ENCODE data around the gene LECT2.

The LECT2 gene

DNA sequence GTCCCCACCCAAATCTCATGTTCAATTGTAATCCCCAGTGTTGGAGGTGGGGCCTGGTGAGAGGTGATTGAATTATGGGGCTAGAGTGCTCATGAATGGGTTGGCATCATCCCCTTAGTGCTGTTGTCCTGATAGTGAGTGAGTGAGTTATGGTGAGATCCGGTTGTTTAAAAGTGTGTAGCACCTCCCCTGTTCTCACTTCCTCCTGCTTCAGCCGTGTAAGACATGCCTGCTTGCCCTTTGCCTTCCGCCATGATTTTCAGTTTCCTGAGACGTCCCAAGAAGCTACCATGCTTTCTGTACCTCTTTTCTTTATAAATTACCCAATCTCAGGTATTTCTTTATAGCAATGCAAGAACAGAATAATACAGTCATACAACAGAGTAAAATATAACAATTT is 742 bp upstream of the LECT2 start:
- no peak overlapping the region for H3K4me3 ChIP-seq (ENCODE audit: low read length)
- no peaks in the 10 kb centered on the region for H3K9me3 ChIP-seq (ENCODE audit: control insufficient read depth, low read length)
- H3K4me1 ChIP-seq (ENCODE audit: control insufficient read depth, insufficient read depth, low read length): peaks cover 8% of the 10 kb centered on the region
- H3K27me3 ChIP-seq (replicated peaks; ENCODE audit: control insufficient read depth, insufficient read depth, low read length): no peaks in the 10 kb centered on the region
- DNase-seq (ENCODE audit: low read depth): no peak
- no peaks in the 10 kb centered on the region for H3K36me3 ChIP-seq (ENCODE audit: control insufficient read depth, insufficient read depth, low read length, severe bottlenecking)
- H3K9ac ChIP-seq (ENCODE audit: low read length): no peak overlapping the region

GRCh38 chr5:135953850-135954249 is 933 bp downstream of the LECT2 start:
- H3K36me3 ChIP-seq (ENCODE audit: control insufficient read depth, insufficient read depth, low read length, severe bottlenecking): no peaks in the 10 kb centered on the region
- H3K9ac ChIP-seq (ENCODE audit: low read length): no peak overlapping the region
- H3K9me3 ChIP-seq (ENCODE audit: control insufficient read depth, low read length): no peaks in the 10 kb centered on the region
- DNase-seq (ENCODE audit: low read depth): no peak
- peaks cover 11% of the 10 kb centered on the region for H3K4me1 ChIP-seq (ENCODE audit: control insufficient read depth, insufficient read depth, low read length)
- H3K4me3 ChIP-seq (ENCODE audit: low read length): no peak overlapping the region
- H3K27me3 ChIP-seq (replicated peaks; ENCODE audit: control insufficient read depth, insufficient read depth, low read length): no peaks in the 10 kb centered on the region

DNA sequence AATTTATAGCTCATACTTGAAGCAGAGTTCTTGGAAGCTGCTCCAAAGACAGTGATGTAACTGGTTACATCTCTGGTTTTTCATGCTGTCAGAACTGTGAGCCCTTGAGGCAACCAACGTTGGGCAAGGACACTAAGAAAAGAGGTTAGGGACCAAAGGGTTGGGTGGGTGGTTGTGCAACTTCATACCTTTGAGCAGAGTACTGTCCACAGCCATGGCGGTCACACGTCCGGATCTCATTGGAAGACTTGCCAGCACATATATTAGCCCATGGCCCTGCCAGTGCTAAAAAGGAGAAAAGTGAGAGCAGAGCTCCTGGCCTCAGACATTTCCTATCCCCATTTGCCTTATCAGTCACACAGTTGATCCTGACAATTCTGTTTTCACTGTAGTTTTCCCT is 2.1 kb downstream of the LECT2 start:
- no peak overlapping the region for H3K9ac ChIP-seq (ENCODE audit: low read length)
- no peaks in the 10 kb centered on the region for H3K36me3 ChIP-seq (ENCODE audit: control insufficient read depth, insufficient read depth, low read length, severe bottlenecking)
- no peaks in the 10 kb centered on the region for H3K27me3 ChIP-seq (replicated peaks; ENCODE audit: control insufficient read depth, insufficient read depth, low read length)
- no peaks in the 10 kb centered on the region for H3K9me3 ChIP-seq (ENCODE audit: control insufficient read depth, low read length)
- DNase-seq (ENCODE audit: low read depth): no peak
- no peak overlapping the region for H3K4me3 ChIP-seq (ENCODE audit: low read length)
- H3K4me1 ChIP-seq (ENCODE audit: control insufficient read depth, insufficient read depth, low read length): peaks cover 11% of the 10 kb centered on the region

DNA sequence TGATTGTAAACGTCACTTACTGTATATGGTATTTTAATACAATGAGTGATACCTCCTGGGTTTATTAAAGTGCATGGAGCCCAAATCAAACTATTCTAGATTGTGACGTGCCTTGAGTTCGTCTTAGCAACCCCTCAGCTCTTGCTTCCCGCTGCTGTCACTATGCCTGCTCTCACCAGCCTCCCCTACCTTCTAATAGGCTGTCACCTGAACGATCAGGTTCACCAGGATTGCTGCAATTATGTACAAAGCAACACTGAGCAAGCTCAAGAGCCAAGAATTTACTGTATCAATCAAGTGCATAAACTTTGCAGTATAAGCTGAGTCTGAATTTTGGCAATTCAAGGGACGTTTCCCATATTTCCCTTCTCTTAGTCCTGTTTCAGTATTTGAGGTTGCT is 3.0 kb downstream of the LECT2 start:
- Histone ChIP-seq H3K9ac (ENCODE audit: low read length) (no peak overlapping the region), H3K4me1 (ENCODE audit: control insufficient read depth, insufficient read depth, low read length) (peaks cover 11% of the 10 kb centered on the region), H3K9me3 (ENCODE audit: control insufficient read depth, low read length) (no peaks in the 10 kb centered on the region), H3K4me3 (ENCODE audit: low read length) (no peak overlapping the region), H3K36me3 (ENCODE audit: control insufficient read depth, insufficient read depth, low read length, severe bottlenecking) (no peaks in the 10 kb centered on the region), H3K27me3 (replicated peaks; ENCODE audit: control insufficient read depth, insufficient read depth, low read length) (no peaks in the 10 kb centered on the region)
- no peak for DNase-seq (ENCODE audit: low read depth)

- DNase-seq (ENCODE audit: low read depth): no peak
- Histone ChIP-seq H3K4me1 (ENCODE audit: control insufficient read depth, insufficient read depth, low read length) (peaks cover 11% of the 10 kb centered on the region), H3K27me3 (replicated peaks; ENCODE audit: control insufficient read depth, insufficient read depth, low read length) (no peaks in the 10 kb centered on the region), H3K36me3 (ENCODE audit: control insufficient read depth, insufficient read depth, low read length, severe bottlenecking) (no peaks in the 10 kb centered on the region), H3K9me3 (ENCODE audit: control insufficient read depth, low read length) (no peaks in the 10 kb centered on the region), H3K9ac (ENCODE audit: low read length) (no peak overlapping the region), H3K4me3 (ENCODE audit: low read length) (no peak overlapping the region)
Measured at GRCh38 chr5:135951257-135951656, 3.5 kb downstream of the LECT2 start.

DNA sequence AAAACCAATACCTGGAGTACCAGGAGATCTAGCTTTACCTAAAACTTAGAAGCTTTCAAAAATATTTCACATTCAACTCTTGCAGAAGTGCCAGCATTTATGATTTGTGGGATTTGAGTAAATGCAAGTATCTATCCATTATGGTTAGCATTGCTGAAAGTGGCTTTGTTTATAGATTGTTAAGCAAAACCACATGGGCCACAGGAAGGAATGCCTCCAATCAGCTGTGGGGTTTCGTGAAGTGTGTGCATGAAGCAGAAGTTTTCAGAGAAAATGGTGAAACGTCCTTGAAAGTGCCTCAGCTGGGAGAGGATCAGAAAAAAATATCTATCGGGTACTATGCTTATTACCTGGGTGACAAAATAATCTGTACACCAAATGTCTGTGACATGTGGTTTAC is 4.2 kb downstream of the LECT2 start:
- peaks cover 11% of the 10 kb centered on the region for H3K4me1 ChIP-seq (ENCODE audit: control insufficient read depth, insufficient read depth, low read length)
- H3K27me3 ChIP-seq (replicated peaks; ENCODE audit: control insufficient read depth, insufficient read depth, low read length): no peaks in the 10 kb centered on the region
- H3K36me3 ChIP-seq (ENCODE audit: control insufficient read depth, insufficient read depth, low read length, severe bottlenecking): no peaks in the 10 kb centered on the region
- H3K9me3 ChIP-seq (ENCODE audit: control insufficient read depth, low read length): no peaks in the 10 kb centered on the region
- H3K9ac ChIP-seq (ENCODE audit: low read length): no peak overlapping the region
- DNase-seq (ENCODE audit: low read depth): peak; percentile 80
- no peak overlapping the region for H3K4me3 ChIP-seq (ENCODE audit: low read length)

DNA sequence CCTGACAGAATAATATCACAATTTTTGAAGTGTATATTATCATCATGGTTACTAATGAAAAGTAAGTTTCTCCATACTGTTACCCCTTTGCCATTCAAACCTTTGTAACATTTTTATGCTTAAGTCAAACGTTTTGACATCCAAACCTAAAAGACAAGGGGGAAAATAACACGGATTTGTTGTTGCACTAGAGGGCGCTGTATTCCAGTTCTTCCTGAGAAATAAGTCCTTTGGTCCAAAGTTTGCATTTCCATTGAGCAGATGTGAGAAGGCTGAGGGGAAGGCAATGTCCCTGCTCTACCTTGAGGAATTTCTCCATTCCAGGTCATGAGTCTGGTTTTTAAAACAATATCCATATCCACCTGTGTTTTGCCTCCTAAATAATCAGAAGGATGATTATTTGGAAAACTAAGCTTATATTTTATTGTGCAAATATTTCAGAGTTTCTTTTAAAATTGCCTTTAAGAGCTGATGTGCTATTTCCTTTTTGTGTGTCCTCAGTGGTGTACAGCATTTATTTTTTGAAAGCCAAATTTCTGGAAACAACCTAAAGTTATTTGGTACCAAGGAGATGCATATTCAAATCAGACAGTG is 9.7 kb downstream of the LECT2 start:
- DNase-seq (ENCODE audit: low read depth): peak; percentile 96
- no peak overlapping the region for H3K9ac ChIP-seq (ENCODE audit: low read length)
- no peaks in the 10 kb centered on the region for H3K27me3 ChIP-seq (replicated peaks; ENCODE audit: control insufficient read depth, insufficient read depth, low read length)
- H3K9me3 ChIP-seq (ENCODE audit: control insufficient read depth, low read length): no peaks in the 10 kb centered on the region
- peaks cover 3% of the 10 kb centered on the region for H3K4me1 ChIP-seq (ENCODE audit: control insufficient read depth, insufficient read depth, low read length)
- no peaks in the 10 kb centered on the region for H3K36me3 ChIP-seq (ENCODE audit: control insufficient read depth, insufficient read depth, low read length, severe bottlenecking)
- H3K4me3 ChIP-seq (ENCODE audit: low read length): no peak overlapping the region

DNA sequence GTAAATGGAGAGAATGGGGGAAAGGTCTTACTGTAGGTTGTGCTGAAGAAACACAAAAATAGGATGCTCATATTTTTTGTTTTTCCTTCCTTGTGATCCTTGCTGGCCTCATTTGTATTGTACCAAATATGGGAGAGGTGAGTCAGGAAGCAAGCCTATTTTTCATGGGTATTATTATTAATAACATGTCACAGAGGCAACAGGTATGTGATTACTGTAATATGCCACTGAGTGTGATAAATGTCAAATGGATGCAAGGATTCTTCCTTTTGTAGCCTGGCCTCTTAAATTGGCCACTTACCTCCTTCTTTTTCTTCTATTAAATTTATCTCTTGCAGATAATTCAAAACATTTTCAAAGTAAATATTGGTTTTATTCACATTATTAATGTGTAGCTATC is 10.2 kb downstream of the LECT2 start:
- H3K4me3 ChIP-seq (ENCODE audit: low read length): no peak overlapping the region
- no peak for DNase-seq (ENCODE audit: low read depth)
- H3K4me1 ChIP-seq (ENCODE audit: control insufficient read depth, insufficient read depth, low read length): no peaks in the 10 kb centered on the region
- no peaks in the 10 kb centered on the region for H3K9me3 ChIP-seq (ENCODE audit: control insufficient read depth, low read length)
- H3K9ac ChIP-seq (ENCODE audit: low read length): no peak overlapping the region
- no peaks in the 10 kb centered on the region for H3K27me3 ChIP-seq (replicated peaks; ENCODE audit: control insufficient read depth, insufficient read depth, low read length)
- H3K36me3 ChIP-seq (ENCODE audit: control insufficient read depth, insufficient read depth, low read length, severe bottlenecking): no peaks in the 10 kb centered on the region

DNA sequence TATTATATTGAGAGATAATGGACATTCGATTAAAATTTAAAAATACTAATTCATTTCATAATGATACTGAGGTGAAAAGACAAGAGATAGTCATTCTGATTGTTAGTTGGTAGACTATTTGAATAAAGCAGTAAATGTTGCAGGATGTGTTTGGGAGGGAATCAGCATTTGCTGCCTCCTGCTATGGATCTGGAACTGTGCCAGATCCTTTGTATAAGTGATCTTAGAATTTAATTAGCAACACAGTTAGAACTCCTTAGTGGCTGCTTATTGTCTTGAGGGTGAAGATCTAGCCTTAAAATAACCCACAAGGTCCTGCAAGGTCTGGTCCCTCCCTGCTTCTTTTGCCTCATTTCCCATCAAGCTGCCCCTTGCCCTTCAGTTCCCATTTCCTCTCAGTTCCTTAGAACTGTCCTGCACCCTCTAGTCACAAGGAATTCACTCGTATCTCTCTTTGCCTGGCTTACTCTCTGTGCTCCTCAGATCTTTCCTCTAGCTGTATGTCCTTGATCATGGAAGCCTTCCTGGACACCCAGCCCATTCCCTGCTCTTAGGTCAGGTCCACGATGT is 12.5 kb downstream of the LECT2 start:
- Histone ChIP-seq H3K4me1 (ENCODE audit: control insufficient read depth, insufficient read depth, low read length) (no peaks in the 10 kb centered on the region), H3K9ac (ENCODE audit: low read length) (no peak overlapping the region), H3K36me3 (ENCODE audit: control insufficient read depth, insufficient read depth, low read length, severe bottlenecking) (no peaks in the 10 kb centered on the region), H3K4me3 (ENCODE audit: low read length) (no peak overlapping the region), H3K9me3 (ENCODE audit: control insufficient read depth, low read length) (no peaks in the 10 kb centered on the region), H3K27me3 (replicated peaks; ENCODE audit: control insufficient read depth, insufficient read depth, low read length) (no peaks in the 10 kb centered on the region)
- no peak for DNase-seq (ENCODE audit: low read depth)

- no peak for DNase-seq (ENCODE audit: low read depth)
- Histone ChIP-seq H3K27me3 (replicated peaks; ENCODE audit: control insufficient read depth, insufficient read depth, low read length) (no peaks in the 10 kb centered on the region), H3K36me3 (ENCODE audit: control insufficient read depth, insufficient read depth, low read length, severe bottlenecking) (no peaks in the 10 kb centered on the region), H3K4me1 (ENCODE audit: control insufficient read depth, insufficient read depth, low read length) (no peaks in the 10 kb centered on the region), H3K9ac (ENCODE audit: low read length) (no peak overlapping the region), H3K9me3 (ENCODE audit: control insufficient read depth, low read length) (no peaks in the 10 kb centered on the region), H3K4me3 (ENCODE audit: low read length) (no peak overlapping the region)
Measured at GRCh38 chr5:135941711-135942110, 13.1 kb downstream of the LECT2 start.

- H3K4me1 ChIP-seq (ENCODE audit: control insufficient read depth, insufficient read depth, low read length): no peaks in the 10 kb centered on the region
- no peak overlapping the region for H3K4me3 ChIP-seq (ENCODE audit: low read length)
Measured at GRCh38 chr5:135937245-135937911, 17.4 kb downstream of the LECT2 start.

More at GRCh38 chr5:135937245-135937911, 17.4 kb downstream of the LECT2 start:
- Histone ChIP-seq H3K36me3 (ENCODE audit: control insufficient read depth, insufficient read depth, low read length, severe bottlenecking) (no peaks in the 10 kb centered on the region), H3K27me3 (replicated peaks; ENCODE audit: control insufficient read depth, insufficient read depth, low read length) (no peaks in the 10 kb centered on the region), H3K9me3 (ENCODE audit: control insufficient read depth, low read length) (no peaks in the 10 kb centered on the region), H3K9ac (ENCODE audit: low read length) (no peak overlapping the region)
- DNase-seq (ENCODE audit: low read depth): no peak
